ENCODE measurements around the gene COLEC12. TPM values are rescaled to one million over a fixed set of nuclear protein-coding genes. Genes with fewer than 3 reads are reported as not detected.
A peak's percentile ranks its signal among the peaks of the same experiment; 100 is the strongest.

COLEC12 gene
- polyA plus RNA-seq, 3 donors: 0.21 to 0.47 (median 0.35) TPM

- Histone ChIP-seq H3K9me3 (replicated peaks in 1 of 2; ENCODE audit: control insufficient read depth in 1 of 2, insufficient read depth in 1 of 2, low read length in 2 of 2) (no peaks in the 10 kb centered on the region), H2AFZ (ENCODE audit: insufficient read depth, low read depth, low read length, poor library complexity, severe bottlenecking) (no peak overlapping the region), H3K4me2 (replicated peaks; ENCODE audit: extremely low read depth, low read length, poor library complexity, severe bottlenecking) (no peak overlapping the region), H3K36me3 (replicated peaks in 1 of 2; ENCODE audit: control insufficient read depth in 1 of 2, insufficient read depth in 2 of 2, low read length in 2 of 2) (no peaks in the 10 kb centered on the region), H3K4me1 (ENCODE audit: control insufficient read depth in 1 of 2, insufficient read depth in 2 of 2, low read length in 2 of 2) (peaks cover 40 to 45% of the 10 kb centered on the region in 2 donors), H3K27ac (ENCODE audit: low read depth in 1 of 2, low read length in 2 of 2) (no peak overlapping the region), H3K4me3 (replicated peaks in 1 of 3; ENCODE audit: low read depth in 2 of 3, low read length in 3 of 3) (no peak overlapping the region), H4K20me1 (ENCODE audit: insufficient read depth, low read length) (no peaks in the 10 kb centered on the region), H3K79me2 (ENCODE audit: insufficient read depth, low read length) (no peaks in the 10 kb centered on the region), H3K27me3 (ENCODE audit: control insufficient read depth in 2 of 2, insufficient read depth in 2 of 2, low read length in 2 of 2) (no peaks in the 10 kb centered on the region), H3K9ac (ENCODE audit: insufficient read depth, low read length, poor library complexity, severe bottlenecking) (no peak overlapping the region)
- Mint-ChIP-seq H3K36me3 (peaks cover 4 to 5% of the 10 kb centered on the region in 2 donors), H3K9me3 (peaks cover 0 to 2% (median 0%) of the 10 kb centered on the region in 7 donors), H3K27me3 (ENCODE audit: low read depth in 3 of 3) (peaks cover 3 to 5% (median 5%) of the 10 kb centered on the region in 3 donors), H3K27ac (no peak overlapping the region), H3K4me3 (no peak overlapping the region), H3K4me1 (peaks cover 45% of the 10 kb centered on the region)
- intact Hi-C loops (cut with micrococcal nuclease): loop anchor here in 1 of 2 donors (5.0 kb wide), 1 partner anchor 33 kb away; no protein-coding TSS in a partner anchor
- no peak for DNase-seq
- no CpG with 5 or more reads among the region's 2 CpGs for WGBS (ENCODE audit: insufficient coverage)
- TF ChIP-seq CTCF (IDR thresholded peaks at IDR 0.05): no peak
These were observed 136.2 kb downstream of the COLEC12 start for GRCh38 chr18:364256-364826.

GRCh38 chr18:363301-364085 lies 137.0 kb downstream of the COLEC12 start:
- Histone ChIP-seq H3K27me3 (ENCODE audit: control insufficient read depth in 2 of 2, insufficient read depth in 2 of 2, low read length in 2 of 2) (no peaks in the 10 kb centered on the region), H3K9me3 (replicated peaks in 1 of 2; ENCODE audit: control insufficient read depth in 1 of 2, insufficient read depth in 1 of 2, low read length in 2 of 2) (no peaks in the 10 kb centered on the region), H3K9ac (ENCODE audit: insufficient read depth, low read length, poor library complexity, severe bottlenecking) (no peak overlapping the region), H3K4me1 (ENCODE audit: control insufficient read depth in 1 of 2, insufficient read depth in 2 of 2, low read length in 2 of 2) (peaks cover 40 to 45% of the 10 kb centered on the region in 2 donors), H3K36me3 (replicated peaks in 1 of 2; ENCODE audit: control insufficient read depth in 1 of 2, insufficient read depth in 2 of 2, low read length in 2 of 2) (no peaks in the 10 kb centered on the region), H4K20me1 (ENCODE audit: insufficient read depth, low read length) (no peaks in the 10 kb centered on the region), H3K4me2 (replicated peaks; ENCODE audit: extremely low read depth, low read length, poor library complexity, severe bottlenecking) (peak overlapping the region; percentile 51), H3K79me2 (ENCODE audit: insufficient read depth, low read length) (no peaks in the 10 kb centered on the region), H3K27ac (ENCODE audit: low read depth in 1 of 2, low read length in 2 of 2) (peak overlapping the region in 1 of 2 donors; percentile 61), H2AFZ (ENCODE audit: insufficient read depth, low read depth, low read length, poor library complexity, severe bottlenecking) (no peak overlapping the region), H3K4me3 (replicated peaks in 1 of 3; ENCODE audit: low read depth in 2 of 3, low read length in 3 of 3) (peak overlapping the region in 1 of 3 experiments; percentile 41)
- peak overlapping the region in 1 of 2 donors; percentile 57 for H3K4me3 Mint-ChIP-seq
- peak overlapping the region; percentile 51 to 92 (median 82) for H3K27ac Mint-ChIP-seq
- peaks cover 45% of the 10 kb centered on the region for H3K4me1 Mint-ChIP-seq
- peaks cover 4 to 5% of the 10 kb centered on the region in 2 donors for H3K36me3 Mint-ChIP-seq
- WGBS (ENCODE audit: insufficient coverage): no CpG with 5 or more reads among the region's 11 CpGs
- intact Hi-C loops (cut with micrococcal nuclease): loop anchor here in 1 of 2 donors (5.0 kb wide), 1 partner anchor 34 kb away; no protein-coding TSS in a partner anchor
- DNase-seq: peak in 2 of 3 donors; percentile 42 to 58
- H3K27me3 Mint-ChIP-seq (ENCODE audit: low read depth in 3 of 3): peaks cover 3 to 5% (median 5%) of the 10 kb centered on the region in 3 donors
- peaks cover 0 to 2% (median 0%) of the 10 kb centered on the region in 7 donors for H3K9me3 Mint-ChIP-seq
- no peak for TF ChIP-seq CTCF (IDR thresholded peaks at IDR 0.05)

All from CD14-positive monocyte (primary cell).